ENCODE results near the gene INPP4A.

Gene INPP4A

DNA sequence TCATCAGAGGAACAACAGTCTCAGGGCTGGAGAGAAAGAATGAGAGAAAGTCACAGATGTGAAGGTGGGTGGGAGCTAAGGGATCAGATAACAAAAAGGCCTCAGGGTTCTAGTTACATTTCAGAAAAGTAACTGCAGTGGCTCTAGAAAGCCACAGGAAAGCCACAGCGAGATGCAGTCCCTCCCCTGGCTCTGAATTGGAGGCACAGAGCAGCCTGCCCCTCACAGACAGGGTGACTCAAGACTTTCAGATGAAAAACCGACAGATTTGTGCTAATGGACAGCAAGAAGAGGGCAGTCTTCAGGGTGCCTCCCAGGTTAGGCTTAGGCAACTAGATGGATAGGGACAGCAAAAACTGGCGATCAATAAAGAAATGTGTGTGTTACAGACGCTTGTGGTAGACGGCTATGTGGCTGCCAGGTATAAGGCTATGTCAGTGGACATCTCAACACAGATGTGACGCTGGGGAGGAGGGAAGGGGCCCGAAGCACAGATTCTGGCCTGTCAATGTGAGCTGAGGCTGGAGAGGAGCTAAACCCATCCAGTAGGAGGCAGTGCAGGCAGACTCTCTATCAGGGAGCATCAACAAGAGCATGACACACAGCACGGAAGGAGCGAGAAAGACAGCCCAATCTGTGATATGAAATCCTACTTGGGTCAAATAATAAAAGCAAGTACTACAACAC, 189.9 kb downstream of the INPP4A start:
- no peak for DNase-seq (ENCODE audit: low read depth, low spot score)

DNA sequence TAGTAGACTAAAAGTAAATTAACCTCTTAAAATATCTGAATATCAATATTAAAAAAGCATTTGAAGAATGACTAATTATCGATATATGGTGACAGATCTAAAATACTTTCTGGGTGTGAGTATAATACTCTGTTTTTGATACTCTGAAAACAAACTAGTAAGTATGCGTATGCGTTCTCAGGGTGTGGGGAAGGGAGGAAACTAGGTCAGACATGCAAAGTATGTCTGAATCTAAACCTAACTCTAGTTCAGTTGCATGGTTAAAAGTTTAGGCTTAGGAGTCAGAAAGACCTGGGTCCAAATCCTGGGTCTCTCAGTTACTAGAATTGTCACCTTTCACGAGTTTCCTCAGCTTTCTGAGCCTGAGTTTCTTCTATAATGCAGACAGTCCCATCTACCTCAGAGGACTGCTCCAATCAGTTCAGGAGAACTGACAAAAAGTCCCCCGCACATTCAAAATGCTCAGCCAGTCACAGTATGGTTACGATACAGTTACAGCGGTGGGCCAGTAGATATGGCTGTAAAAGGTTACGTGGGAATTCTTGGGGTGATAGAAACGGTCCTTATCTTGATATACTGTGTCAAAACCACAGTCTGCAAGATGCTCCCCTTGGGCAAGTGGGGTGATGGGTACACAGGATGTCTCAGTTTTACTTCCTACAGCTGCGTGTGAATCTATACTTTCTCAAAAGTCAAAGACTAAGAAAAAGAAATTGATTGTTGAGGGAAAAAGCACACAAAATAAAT, 192.9 kb downstream of the INPP4A start:
- DNase-seq (ENCODE audit: low read depth, low spot score): no peak

DNA sequence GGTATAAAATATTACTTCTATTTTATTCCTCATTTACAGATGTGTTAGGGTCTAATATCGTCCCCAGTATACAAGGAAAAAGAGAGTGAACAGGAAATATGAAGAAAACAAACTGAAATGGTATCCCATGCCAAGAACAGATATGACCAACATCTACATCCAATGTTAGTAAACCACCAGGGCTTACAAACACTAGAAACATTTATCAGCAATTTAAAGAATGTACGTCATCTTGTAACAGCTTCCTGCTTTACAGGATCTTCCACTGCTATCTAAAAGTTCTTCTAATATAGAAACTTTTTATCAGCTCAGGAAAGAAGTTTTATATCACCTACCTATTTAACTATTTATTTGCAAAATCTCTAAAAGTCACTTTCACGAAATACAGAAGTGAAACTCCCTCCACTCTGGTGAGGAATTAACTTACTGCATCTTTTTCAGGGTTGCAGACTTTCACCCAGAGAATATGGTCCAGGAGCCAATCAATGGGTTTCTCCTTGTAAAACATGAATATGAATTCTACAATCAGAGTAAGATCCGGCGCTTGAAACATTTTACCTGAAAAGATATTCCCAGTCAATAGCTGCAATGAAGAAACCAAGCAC, 198.9 kb downstream of the INPP4A start:
- no peak for DNase-seq (ENCODE audit: low read depth, low spot score)
